Right atrium auricular region (tissue), 2 donors: ENCODE data around the gene MAS1L. TPM values are rescaled to one million over a fixed set of nuclear protein-coding genes. Genes with fewer than 3 reads are reported as not detected.

Experiments used
- DNase-seq: peaks from one replicate; pipeline ENCODE4 v3.0.0-alpha.2; 2019; ENCODE audit warnings: low spot score
- H3K27ac ChIP-seq, 2 donors: fragments of 200-600 bp; sonication (generic); 1 replicate in 1 of 2; 2 replicates in 1 of 2; pipeline ENCODE4 v1.5.1; 2016 to 2019
- H3K27me3 ChIP-seq, 2 donors: fragments of 200-600 bp; sonication (generic); one replicate each; pipeline versions ENCODE4 v1.5.1 to v1.6.0; 2017 to 2019
- H3K36me3 ChIP-seq: fragments of 200-600 bp; sonication (generic); one replicate; pipeline ENCODE4 v1.5.1; 2016
- H3K4me1 ChIP-seq, 2 donors: fragments of 200-600 bp; sonication (generic); one replicate each; pipeline versions ENCODE4 v1.5.1 to v1.6.0; 2017 to 2019
- H3K4me3 ChIP-seq, 2 donors: fragments of 200-600 bp; sonication (generic); 1 replicate in 1 of 2; 2 replicates in 1 of 2; pipeline ENCODE4 v1.5.1; 2017 to 2019; ENCODE audit warnings: mild to moderate bottlenecking in 1 of 2, moderate library complexity in 1 of 2
- H3K9me3 ChIP-seq, 2 donors: fragments of 200-600 bp; sonication (generic); one replicate each; pipeline ENCODE4 v1.5.1; 2019
- total RNA-seq, 2 donors: library from RNA; depleted of rRNA; stranded (reverse); fragments of >200 nt; gene quantifications; one replicate each; pipeline ENCODE4 v1.1.0, GENCODE V29; 2016
- TF ChIP-seq, protein P1 (sequence below), 2 donors: fragments of 200-600 bp; sonication (generic); IDR thresholded peaks; one replicate each; pipeline ENCODE4 v1.5.1; 2019; ENCODE audit warnings: antibody characterized with exemption in 2 of 2

MAS1L gene
- total RNA-seq, 2 donors from 2014 or later, result not detected

DNA sequence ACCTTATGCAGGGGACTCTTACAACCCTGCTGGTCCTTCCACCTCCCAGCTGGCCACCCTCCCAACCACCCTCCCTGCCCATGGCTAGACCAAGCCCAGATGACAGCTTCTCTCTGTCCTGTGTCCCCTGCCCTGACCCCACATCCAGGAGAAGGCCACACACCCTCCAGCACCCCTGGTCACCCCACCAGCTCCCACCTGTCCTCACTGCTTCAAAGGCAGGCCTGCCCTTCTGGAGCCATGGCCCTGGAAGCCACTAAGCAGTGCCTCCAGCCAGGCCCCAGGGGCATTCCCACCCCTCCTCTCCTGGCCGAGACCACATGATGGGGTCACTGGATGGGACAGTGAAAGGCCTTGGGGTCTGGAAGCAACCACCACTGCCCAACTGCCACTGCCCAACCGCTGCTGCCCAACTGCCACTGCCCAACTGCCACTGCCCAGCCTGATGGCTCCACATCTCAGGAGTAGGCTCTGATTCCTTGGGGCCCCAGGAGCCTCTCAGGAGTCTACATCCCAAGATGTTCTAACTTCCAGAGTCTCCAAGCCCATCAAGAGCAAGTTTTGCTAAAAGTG lies 41.3 kb upstream of the MAS1L start:
- Histone ChIP-seq H3K4me1 (no peaks in the 10 kb centered on the region), H3K4me3 (no peak overlapping the region), H3K9me3 (no peaks in the 10 kb centered on the region), H3K27ac (no peak overlapping the region), H3K36me3 (no peaks in the 10 kb centered on the region), H3K27me3 (no peaks in the 10 kb centered on the region)
- TF ChIP-seq, protein P1, sequence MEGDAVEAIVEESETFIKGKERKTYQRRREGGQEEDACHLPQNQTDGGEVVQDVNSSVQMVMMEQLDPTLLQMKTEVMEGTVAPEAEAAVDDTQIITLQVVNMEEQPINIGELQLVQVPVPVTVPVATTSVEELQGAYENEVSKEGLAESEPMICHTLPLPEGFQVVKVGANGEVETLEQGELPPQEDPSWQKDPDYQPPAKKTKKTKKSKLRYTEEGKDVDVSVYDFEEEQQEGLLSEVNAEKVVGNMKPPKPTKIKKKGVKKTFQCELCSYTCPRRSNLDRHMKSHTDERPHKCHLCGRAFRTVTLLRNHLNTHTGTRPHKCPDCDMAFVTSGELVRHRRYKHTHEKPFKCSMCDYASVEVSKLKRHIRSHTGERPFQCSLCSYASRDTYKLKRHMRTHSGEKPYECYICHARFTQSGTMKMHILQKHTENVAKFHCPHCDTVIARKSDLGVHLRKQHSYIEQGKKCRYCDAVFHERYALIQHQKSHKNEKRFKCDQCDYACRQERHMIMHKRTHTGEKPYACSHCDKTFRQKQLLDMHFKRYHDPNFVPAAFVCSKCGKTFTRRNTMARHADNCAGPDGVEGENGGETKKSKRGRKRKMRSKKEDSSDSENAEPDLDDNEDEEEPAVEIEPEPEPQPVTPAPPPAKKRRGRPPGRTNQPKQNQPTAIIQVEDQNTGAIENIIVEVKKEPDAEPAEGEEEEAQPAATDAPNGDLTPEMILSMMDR (IDR thresholded peaks at IDR 0.05), result no peak
- no peak for DNase-seq

DNA sequence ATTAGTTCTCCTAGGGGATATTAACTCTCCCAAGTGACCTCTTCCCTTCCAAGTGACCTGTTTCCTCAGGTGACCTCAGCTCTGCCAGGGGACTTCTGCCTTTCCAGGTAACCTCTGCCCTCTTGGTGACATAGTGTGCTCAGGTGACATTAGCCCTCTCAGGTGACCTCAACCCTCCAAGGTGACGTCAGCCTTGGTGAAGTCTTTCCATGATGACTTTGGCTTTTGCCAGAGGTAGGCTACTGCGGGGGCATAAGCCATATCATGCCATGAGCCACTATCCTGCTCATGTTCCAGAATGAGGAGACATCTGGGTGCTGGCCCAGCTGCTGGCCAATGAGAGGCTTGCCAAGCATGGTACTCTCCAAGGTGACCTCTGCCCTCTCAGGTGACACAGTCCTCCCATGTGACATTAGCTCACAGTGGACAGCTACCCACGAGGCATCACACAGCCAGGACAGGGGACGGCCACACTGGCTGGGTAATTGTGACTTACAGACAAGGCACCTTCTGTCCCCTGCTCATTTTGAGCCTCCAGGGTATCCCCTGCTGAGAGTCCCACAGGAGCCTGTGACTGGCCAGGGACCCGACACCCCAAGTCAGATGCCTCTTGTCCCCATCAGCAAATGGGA lies 40.7 kb upstream of the MAS1L start:
- H3K27me3 ChIP-seq, result no peaks in the 10 kb centered on the region
- TF ChIP-seq, protein P1 (IDR thresholded peaks at IDR 0.05), result no peak
- no peaks in the 10 kb centered on the region for H3K9me3 ChIP-seq
- H3K4me3 ChIP-seq, result no peak overlapping the region
- H3K36me3 ChIP-seq, result no peaks in the 10 kb centered on the region
- DNase-seq, result no peak
- no peak overlapping the region for H3K27ac ChIP-seq
- H3K4me1 ChIP-seq, result no peaks in the 10 kb centered on the region

DNA sequence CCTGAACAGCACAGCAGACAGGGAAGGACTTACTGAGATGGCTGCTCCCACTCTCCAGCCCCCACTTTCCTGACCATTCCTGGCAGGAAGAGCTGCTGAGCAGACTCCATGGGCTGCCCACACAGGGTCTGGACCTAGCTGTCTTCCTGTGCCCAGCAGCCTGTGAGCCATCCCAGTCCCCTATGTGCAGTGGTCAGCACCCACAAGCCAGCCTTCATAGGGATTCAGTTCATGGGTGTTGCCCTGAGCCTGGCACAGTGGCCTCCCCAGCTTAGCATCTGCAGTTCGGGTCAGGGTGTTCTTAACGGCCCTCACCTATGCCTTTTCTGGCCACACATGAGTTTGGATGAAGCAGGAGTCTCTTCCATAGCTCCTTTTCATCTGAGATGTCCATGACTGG lies 39.8 kb upstream of the MAS1L start:
- Histone ChIP-seq H3K36me3 (no peaks in the 10 kb centered on the region), H3K4me1 (no peaks in the 10 kb centered on the region), H3K27me3 (no peaks in the 10 kb centered on the region), H3K4me3 (no peak overlapping the region), H3K9me3 (no peaks in the 10 kb centered on the region), H3K27ac (no peak overlapping the region)
- DNase-seq, result no peak
- TF ChIP-seq, protein P1 (IDR thresholded peaks at IDR 0.05), result no peak

DNA sequence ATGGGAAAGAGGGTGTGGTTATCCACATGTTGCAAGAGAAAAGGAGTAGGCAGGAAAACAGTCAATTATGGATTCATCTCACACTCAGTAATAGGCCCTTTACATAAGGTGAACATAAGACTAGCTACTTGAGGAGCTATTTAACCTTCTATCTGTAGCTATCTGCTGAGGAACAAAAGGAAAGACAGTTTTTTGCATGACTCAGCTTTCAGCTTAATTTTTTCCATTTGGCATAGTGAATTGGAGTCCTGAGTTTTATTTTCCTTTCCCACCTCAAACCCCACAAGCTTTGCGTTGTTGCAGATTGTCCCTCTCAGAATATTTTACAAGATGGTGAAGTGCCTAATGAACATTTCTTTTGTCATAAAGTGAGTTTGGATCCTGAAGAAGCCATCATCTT lies 39.4 kb upstream of the MAS1L start:
- no peaks in the 10 kb centered on the region for H3K4me1 ChIP-seq
- H3K36me3 ChIP-seq, result no peaks in the 10 kb centered on the region
- H3K9me3 ChIP-seq, result no peaks in the 10 kb centered on the region
- no peak overlapping the region for H3K4me3 ChIP-seq
- no peak overlapping the region for H3K27ac ChIP-seq
- H3K27me3 ChIP-seq, result no peaks in the 10 kb centered on the region
- DNase-seq, result no peak
- TF ChIP-seq, protein P1 (IDR thresholded peaks at IDR 0.05), result no peak

DNA sequence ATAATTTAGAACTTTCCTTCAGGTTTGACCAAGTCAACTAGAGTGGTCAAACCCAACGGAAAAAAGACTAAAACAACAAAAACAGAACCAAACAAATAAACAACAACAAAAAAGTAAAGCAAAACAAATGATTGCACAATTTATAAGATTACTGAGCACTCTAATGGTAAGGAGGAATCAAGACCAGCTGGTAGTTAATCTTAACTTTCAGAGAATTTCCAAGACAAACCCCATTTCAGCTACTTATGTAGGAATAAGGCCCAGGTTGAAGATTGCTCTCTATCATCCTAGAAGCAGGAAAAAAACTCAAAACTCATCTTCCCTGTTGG lies 37.5 kb upstream of the MAS1L start:
- no peak overlapping the region for H3K4me3 ChIP-seq
- no peaks in the 10 kb centered on the region for H3K9me3 ChIP-seq
- DNase-seq, result no peak
- TF ChIP-seq, protein P1 (IDR thresholded peaks at IDR 0.05), result no peak
- no peak overlapping the region for H3K27ac ChIP-seq
- H3K27me3 ChIP-seq, result no peaks in the 10 kb centered on the region
- H3K4me1 ChIP-seq, result no peaks in the 10 kb centered on the region
- H3K36me3 ChIP-seq, result no peaks in the 10 kb centered on the region
